HS-5 (cell line): ENCODE data around the gene ZFAND6.
"Not testable (repeated sequence)": the region's sequence is repeated elsewhere in the genome, so short reads cannot be mapped to it uniquely, and the experiment has no call there.

Experiments used
- DNase-seq: peaks from one replicate; pipeline ENCODE4 v3.0.0-alpha.2; 2012; ENCODE audit warnings: low read depth

Gene ZFAND6

DNA sequence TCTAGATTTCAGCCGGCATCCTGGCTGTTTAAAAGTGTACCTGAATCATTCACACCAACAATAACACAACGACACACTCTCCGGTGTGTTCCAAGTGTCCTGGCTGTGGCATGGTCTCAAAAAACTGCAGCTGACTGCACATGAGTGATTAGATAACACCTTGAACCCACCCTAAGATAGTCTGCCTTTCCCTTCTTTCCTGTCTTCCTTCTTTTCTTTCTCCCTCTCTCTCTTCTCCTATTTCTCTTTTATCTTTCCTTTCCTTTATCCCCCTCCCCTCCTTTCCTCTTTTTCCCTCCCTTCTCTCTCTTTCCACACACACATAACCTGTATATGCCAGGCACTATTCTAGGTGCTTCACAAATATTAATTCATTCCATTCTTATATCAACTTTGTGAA lies 92.1 kb downstream of the ZFAND6 start:
- DNase-seq: no peak

- peak; percentile 40 for DNase-seq
These were observed 92.9 kb downstream of the ZFAND6 start for GRCh38 chr15:80152180-80152895.

DNA sequence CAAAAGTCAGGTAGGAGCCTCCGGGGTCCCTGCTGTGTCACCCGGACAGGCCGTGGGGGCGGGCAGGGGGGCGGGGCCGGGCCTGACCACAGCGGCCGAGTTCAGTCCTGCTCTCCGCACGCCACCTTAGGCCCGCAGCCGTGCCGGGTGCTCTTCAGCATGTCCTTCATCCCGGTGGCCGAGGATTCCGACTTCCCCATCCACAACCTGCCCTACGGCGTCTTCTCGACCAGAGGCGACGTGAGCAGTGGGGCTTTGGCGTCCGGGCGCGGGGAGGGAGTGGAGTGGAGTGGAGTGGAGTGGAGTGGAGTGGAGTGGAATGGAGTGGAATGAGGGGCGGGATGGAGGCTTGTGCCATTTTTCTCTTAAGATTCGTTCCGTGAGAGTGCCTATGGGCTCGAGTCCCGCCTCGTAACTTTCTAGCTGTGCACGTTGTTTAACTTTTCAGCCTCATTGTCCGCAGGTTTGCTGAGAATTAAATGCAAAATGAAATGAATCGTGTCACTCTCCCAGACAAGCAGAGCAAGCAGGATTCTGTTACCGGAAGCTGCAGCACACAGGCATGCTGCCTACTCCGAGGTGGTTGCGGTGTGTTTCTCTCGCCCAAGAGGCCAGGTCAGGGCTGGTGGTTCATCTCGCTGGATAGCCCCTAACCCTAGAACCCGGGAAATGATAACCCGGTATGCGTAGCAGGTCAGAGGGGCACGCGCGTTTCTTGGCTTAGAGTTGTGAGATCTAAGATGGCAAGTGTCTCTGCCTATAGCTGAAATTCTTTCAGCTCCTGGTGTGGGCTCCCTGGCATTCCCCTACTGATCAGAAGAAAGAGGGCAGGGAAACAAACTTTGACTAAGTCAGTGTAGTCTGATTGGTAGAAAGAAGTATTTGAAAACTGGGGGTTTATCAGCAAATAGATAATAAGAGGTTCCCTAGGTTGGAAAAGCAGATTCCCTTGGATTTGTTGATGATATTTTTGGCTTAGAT lies 93.7 kb downstream of the ZFAND6 start, which contains the start of gene FAH:
Gene FAH, plus strand, starts transcription at position 104 of the 981 bp plus-strand sequence. Its CDS starts 56 bp downstream, at position 160.
- no peak for DNase-seq

- no peak for DNase-seq
These were observed 94.4 kb downstream of the ZFAND6 start for GRCh38 chr15:80153900-80154299.

DNA sequence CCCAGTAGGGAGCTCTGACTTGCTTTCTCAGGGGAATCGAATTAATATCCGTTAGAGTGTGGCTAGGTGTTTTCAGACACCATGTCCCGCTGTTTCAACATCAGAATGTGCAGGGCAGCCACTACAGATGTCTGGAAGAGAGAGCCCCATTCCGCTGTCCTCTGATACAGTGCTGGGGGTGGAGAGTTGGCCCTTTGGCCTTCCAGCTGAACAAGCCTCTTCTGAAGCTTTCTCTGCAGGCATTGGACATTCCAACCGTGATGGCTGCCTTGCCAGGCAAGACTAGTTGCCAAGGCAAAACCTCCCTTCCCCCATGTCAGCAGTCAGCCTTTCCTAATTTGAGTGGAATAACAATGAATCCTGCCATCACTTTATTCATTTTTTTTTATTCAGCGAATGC lies 94.9 kb downstream of the ZFAND6 start:
- no peak for DNase-seq

DNA sequence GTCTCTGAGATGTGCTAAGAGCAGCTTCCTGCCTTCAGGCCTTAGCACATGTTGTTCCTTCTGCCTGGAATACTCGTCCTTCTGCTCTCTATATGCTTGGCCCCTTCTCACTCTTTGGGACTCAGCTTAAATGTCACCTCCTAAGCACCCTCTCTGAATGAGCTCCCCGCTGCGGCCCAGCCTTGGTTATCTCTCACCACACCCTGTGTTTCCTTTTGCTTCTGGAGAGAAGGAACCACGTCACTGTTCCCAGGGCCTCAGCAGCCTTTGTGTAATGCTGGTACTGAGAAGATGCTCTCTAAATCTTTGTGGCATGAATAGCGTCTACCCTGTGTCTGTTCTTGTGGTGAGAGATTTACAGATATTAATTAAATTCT lies 95.5 kb downstream of the ZFAND6 start:
- no peak for DNase-seq

DNA sequence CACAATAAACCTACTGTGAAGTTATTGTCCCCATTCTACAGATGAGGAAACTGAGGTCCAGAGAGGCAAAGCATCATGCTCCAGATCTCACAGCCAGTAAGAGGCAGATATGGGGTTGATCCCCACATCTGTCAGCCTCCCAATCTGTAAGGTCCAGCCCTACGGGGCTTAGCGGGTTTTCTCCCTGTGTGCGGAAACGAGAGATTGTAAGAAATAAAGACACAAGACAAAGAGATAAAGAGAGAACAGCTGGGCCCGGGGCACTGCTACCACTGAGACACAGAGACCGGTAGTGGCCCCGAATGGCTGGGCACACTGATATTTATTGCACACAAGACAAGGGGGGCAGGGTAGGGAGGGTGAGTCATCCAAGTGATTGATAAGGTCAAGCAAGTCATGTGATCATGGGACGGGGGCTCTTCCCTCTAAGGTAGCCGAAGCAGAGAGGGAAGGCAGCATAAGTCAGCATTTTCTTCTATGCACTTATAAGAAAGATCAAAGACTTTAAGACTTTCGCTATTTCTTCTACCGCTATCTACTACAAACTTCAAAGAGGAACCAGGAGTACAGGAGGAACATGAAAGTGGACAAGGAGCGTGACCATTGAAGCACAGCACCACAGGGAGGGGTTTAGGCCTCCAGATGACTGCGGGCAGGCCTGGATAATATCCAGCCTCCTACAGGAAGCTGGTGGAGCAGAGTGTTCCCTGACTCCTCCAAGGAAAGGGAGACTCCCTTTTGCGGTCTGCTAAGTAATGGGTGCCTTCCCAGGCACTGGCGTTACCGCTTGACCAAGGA lies 96.1 kb downstream of the ZFAND6 start:
- DNase-seq: not testable (repeated sequence)

GRCh38 chr15:80156176-80156720 lies 96.8 kb downstream of the ZFAND6 start:
- DNase-seq: no peak

DNA sequence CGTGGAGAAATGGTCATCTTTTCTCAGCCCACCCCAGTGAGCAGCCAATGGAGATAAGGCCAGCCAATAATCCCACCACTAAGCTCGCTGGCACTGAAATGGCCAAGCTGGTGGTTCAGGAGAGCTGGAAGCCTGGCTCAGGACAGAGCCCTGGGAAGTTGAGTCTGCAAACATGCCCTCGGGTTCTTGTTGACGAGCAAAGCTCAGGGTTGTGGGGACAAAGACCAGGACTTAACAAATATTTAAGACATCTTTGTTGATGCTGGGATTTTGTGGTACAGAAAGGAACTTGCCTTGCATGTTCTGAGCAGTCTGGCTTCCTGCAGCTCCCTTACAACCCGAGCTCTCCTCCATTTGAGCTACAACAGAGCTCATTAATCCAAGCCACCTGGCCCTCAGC lies 97.7 kb downstream of the ZFAND6 start:
- no peak for DNase-seq

DNA sequence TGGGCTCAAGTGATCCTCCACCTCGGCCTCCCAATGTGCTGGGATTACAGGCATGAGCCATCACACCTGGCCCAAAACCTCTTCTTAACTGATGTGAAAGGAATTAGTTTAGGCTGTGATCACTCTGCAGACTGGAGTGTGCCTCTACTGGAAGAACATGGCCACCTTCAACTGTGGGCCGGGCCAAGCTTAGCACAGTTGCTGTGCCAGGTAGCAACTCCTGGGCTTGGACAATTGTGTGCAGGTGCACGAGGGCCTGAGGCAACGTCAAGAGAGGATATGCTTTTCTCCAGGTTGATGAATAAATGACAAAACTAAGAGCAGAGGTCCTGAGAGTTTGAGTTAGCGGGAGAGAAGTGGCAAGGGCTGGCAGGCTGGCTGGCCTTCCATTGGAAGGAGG lies 99.8 kb downstream of the ZFAND6 start:
- no peak for DNase-seq

- DNase-seq: no peak
These were observed 100.5 kb downstream of the ZFAND6 start for GRCh38 chr15:80159811-80160569.

DNA sequence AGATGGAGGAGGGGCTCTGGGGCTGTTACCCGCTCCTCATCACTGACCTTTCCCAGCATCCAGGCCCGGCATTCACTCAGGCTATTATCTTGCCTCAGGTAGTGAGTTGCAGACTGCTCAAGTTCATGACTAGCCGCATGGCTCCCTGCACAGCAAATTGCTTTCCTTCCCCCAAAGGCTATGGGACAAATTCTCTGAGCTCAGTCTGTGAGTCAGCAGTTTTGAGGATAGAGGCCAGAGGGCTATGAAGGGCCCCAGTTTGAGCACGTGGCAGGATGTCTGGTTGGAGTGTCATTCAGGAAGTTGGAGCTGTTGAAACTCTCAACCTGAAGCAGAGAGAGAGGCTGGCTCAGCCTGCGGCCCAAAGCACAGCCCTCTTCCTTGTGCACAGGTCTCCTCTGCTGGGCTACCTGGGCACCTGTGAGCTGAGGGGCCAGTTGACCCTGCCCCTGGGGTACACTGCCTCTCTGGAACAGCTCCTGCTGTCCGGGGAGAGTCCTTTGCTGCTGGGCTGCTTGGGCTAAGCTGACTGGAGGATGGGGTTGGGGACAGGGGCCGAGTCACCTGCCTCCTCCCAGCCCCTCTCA lies 101.2 kb downstream of the ZFAND6 start:
- peak; percentile 90 for DNase-seq

- DNase-seq: no peak
These were observed 102.1 kb downstream of the ZFAND6 start for GRCh38 chr15:80161468-80162016.

- no peak for DNase-seq
These were observed 102.6 kb downstream of the ZFAND6 start for GRCh38 chr15:80162059-80162554.

DNA sequence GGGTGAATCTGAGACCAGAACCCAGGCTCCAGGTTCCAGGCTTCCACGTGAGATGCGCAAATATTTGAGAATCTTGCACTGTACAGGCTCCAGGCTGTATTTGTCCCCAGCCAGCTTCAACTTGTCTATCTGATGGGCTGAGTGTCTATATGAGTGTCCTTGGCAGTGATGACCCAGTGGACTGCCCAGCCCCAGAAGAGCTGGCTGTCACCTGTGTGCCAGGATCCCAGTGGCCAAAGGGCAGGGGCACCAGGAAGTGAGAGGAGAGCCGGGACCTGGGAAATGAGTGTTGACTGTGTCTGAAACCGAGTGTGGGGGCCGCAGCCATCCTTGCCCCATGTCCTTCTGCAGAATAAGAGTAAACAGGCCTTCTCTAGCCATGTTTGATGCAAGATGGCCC lies 103.7 kb downstream of the ZFAND6 start:
- DNase-seq: no peak

DNA sequence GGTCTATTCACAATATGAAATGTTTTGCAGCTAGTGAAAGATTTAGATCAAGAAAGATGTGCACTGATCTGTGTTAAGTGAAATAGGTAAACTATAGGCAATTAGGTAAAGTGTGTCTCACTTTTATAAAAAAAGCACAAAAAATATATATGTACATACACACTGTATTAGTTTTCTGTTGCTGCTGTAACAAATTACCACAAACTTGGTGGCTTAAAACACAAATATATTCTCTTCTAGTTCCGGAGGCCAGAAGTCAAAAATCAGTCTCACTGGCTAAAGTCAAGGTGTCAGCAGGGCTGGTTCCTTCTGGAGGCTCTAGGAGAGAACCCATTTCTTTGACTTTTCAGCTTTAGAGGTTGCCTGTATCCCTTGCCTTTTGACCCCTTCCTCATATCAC lies 104.4 kb downstream of the ZFAND6 start:
- DNase-seq: no peak

DNA sequence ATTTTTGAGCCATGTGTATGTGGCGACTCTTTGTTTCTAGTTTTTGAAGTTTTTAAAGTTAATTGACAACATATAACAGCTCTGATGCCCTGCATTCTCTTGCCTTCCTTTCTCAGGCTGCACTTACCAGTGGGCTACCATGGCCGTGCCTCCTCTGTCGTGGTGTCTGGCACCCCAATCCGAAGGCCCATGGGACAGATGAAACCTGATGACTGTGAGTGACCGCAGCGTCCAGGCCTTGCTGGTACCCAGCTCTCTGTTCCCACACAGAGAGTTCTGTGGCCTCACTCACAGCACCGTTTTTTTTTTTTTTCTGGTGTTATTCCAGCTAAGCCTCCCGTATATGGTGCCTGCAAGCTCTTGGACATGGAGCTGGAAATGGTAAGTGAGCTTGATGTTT lies 108.5 kb downstream of the ZFAND6 start:
- DNase-seq: no peak

- DNase-seq: no peak
These were observed 108.9 kb downstream of the ZFAND6 start for GRCh38 chr15:80168421-80168820.

GRCh38 chr15:80169768-80170357 lies 110.4 kb downstream of the ZFAND6 start:
- no peak for DNase-seq

DNA sequence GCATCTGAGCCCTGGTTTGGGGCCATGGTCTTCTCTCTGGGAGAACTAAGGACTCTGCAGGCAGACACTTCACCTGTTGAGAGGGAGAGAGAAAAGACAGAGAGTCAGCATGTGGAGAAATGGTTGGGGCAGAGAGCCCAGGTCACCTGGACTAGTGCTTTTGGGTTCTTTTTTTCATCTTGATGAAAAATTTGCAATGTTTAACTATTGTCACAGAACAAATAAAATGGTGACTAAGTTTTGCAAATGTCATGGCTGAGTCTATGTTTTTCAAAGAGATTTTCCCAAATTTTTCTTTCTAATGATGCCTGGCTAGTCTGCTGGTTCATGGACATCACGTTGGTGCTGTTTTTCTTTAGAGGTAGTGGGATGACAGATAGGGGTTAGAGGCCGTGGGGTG lies 111.1 kb downstream of the ZFAND6 start:
- DNase-seq: no peak
